Measurements from ENCODE around the gene ZMIZ2. TPM values are rescaled to one million over a fixed set of nuclear protein-coding genes. Genes with fewer than 3 reads are reported as not detected.
A peak's percentile ranks its signal among the peaks of the same experiment; 100 is the strongest.

ZMIZ2 gene
- total and polyA plus RNA-seq, 2 donors (not counting 1 experiment from before 2014, with no cell fraction given), result 254 to 442 TPM

DNA sequence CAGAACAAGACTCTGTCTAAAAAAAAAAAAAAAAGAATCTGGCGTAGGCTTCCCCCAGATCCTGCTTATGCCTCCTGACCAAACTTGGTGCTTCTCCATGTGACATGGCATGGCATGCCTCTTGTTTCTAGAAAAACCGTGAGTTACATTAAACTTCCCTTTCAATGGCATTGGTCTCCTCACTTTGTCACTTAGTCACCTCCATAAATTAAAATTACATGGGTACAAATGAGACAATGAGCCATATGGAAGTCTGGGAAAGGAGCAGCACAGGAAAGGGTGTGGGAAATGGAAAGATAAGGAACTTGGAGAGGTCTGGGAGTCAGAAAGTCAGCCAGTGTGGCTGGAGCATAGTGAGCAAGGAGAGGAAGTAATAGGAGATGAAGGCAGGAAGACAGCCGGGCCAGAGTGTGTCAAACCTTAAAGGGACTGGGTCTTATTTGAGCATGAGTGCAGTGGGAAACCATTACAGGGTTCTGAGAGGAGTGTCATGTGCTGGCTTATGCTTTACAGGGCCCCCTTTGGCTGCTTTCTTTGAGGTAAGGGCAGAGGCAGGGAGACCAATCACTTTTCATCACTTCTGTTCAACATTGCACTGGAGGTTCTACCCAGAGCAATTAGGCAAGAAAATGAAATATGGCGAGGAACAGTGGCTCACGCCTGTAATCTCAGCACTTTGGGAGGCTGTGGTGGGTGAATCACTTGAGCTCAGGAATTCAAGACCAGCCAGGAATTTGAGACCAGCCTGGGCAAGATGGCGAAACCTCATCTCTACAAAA, 21.3 kb upstream of the ZMIZ2 start:
- no peaks in the 10 kb centered on the region for H3K27me3 ChIP-seq (replicated peaks in 1 of 4; ENCODE audit: control extremely low read depth in 1 of 4, control insufficient read depth in 3 of 4, insufficient read depth in 4 of 4, low read length in 3 of 4)
- WGBS (ENCODE audit: insufficient coverage), result 57% methylated on average over 3 of the region's 6 CpGs
- H3K4me2 ChIP-seq (replicated peaks; ENCODE audit: low read depth, low read length, poor library complexity, severe bottlenecking), result no peak overlapping the region
- H3K4me1 ChIP-seq (ENCODE audit: control insufficient read depth in 2 of 2, insufficient read depth in 2 of 2, low read length in 2 of 2), result no peaks in the 10 kb centered on the region
- H3K4me3 ChIP-seq (ENCODE audit: control extremely low read depth in 1 of 5, extremely low read depth in 1 of 5, insufficient read depth in 1 of 5, low read depth in 2 of 5, low read length in 4 of 5), result no peak overlapping the region
- H3K36me3 ChIP-seq (replicated peaks in 1 of 2; ENCODE audit: control extremely low read depth in 1 of 2, control insufficient read depth in 1 of 2, extremely low read depth in 1 of 2, insufficient read depth in 2 of 2, low read length in 1 of 2), result no peaks in the 10 kb centered on the region
- ChIA-PET POLR2A (no interaction called here), CTCF (no interaction called here)
- H4K20me1 ChIP-seq (ENCODE audit: control insufficient read depth, insufficient read depth, low read length, poor library complexity, severe bottlenecking), result no peaks in the 10 kb centered on the region
- no peak for ATAC-seq (ENCODE audit: low read depth)
- H3K27me3 Mint-ChIP-seq, result peaks cover 6% of the 10 kb centered on the region
- peak overlapping the region; percentile 10 for H2AFZ ChIP-seq (ENCODE audit: insufficient read depth, low read depth, low read length, poor library complexity, severe bottlenecking)
- no peak overlapping the region for H3K9ac ChIP-seq (ENCODE audit: low read length)
- H3K27ac Mint-ChIP-seq, result no peak overlapping the region
- no peaks in the 10 kb centered on the region for H3K9me3 Mint-ChIP-seq (ENCODE audit: insufficient read depth)
- TF ChIP-seq, protein P1, sequence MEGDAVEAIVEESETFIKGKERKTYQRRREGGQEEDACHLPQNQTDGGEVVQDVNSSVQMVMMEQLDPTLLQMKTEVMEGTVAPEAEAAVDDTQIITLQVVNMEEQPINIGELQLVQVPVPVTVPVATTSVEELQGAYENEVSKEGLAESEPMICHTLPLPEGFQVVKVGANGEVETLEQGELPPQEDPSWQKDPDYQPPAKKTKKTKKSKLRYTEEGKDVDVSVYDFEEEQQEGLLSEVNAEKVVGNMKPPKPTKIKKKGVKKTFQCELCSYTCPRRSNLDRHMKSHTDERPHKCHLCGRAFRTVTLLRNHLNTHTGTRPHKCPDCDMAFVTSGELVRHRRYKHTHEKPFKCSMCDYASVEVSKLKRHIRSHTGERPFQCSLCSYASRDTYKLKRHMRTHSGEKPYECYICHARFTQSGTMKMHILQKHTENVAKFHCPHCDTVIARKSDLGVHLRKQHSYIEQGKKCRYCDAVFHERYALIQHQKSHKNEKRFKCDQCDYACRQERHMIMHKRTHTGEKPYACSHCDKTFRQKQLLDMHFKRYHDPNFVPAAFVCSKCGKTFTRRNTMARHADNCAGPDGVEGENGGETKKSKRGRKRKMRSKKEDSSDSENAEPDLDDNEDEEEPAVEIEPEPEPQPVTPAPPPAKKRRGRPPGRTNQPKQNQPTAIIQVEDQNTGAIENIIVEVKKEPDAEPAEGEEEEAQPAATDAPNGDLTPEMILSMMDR (IDR thresholded peaks at IDR 0.05), result no peak
- TF ChIP-seq EZH2 (IDR thresholded peaks at IDR 0.05; ENCODE audit: borderline replicate concordance, insufficient read depth, low read depth, low read length, poor library complexity, severe bottlenecking), result no peak
- H3K4me3 Mint-ChIP-seq, result no peak overlapping the region
- DNase-seq, result no peak
- no peaks in the 10 kb centered on the region for H3K9me3 ChIP-seq (ENCODE audit: control extremely low read depth in 1 of 3, control insufficient read depth in 2 of 3, insufficient read depth in 1 of 3, low read length in 2 of 3)
- no peaks in the 10 kb centered on the region for H3K4me1 Mint-ChIP-seq
- no peak overlapping the region for H3K27ac ChIP-seq (ENCODE audit: low read length in 2 of 2)
- no peaks in the 10 kb centered on the region for H3K79me2 ChIP-seq (ENCODE audit: control insufficient read depth, insufficient read depth, low read length)
- intact Hi-C loops (cut with micrococcal nuclease), result no loop called here

DNA sequence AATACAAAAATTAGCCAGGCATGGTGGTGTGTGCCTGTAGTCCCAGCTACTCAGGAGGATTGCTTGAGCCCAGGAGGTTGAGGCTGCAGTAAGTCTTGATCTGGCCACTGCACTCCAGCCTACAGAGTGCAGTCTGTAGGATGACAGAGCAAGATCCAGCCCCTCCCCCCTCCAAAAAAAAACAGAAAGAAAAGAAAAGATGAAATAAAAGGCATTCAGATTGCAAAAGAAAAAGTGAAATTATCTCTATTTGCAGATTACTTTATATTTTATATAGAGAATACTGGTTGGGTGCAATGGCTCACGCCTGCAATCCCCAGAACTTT, 20.7 kb upstream of the ZMIZ2 start:
- Histone ChIP-seq H2AFZ (ENCODE audit: insufficient read depth, low read depth, low read length, poor library complexity, severe bottlenecking) (no peak overlapping the region), H3K27ac (ENCODE audit: low read length in 2 of 2) (no peak overlapping the region)
- no peak overlapping the region for H3K4me3 Mint-ChIP-seq

More for the DNA sequence above, 20.7 kb upstream of the ZMIZ2 start:
- Mint-ChIP-seq H3K27me3 (peaks cover 6% of the 10 kb centered on the region), H3K4me1 (no peaks in the 10 kb centered on the region), H3K9me3 (ENCODE audit: insufficient read depth) (no peaks in the 10 kb centered on the region), H3K27ac (no peak overlapping the region)
- Histone ChIP-seq H3K9me3 (ENCODE audit: control extremely low read depth in 1 of 3, control insufficient read depth in 2 of 3, insufficient read depth in 1 of 3, low read length in 2 of 3) (no peaks in the 10 kb centered on the region), H3K4me3 (ENCODE audit: control extremely low read depth in 1 of 5, extremely low read depth in 1 of 5, insufficient read depth in 1 of 5, low read depth in 2 of 5, low read length in 4 of 5) (no peak overlapping the region), H3K9ac (ENCODE audit: low read length) (no peak overlapping the region), H3K36me3 (replicated peaks in 1 of 2; ENCODE audit: control extremely low read depth in 1 of 2, control insufficient read depth in 1 of 2, extremely low read depth in 1 of 2, insufficient read depth in 2 of 2, low read length in 1 of 2) (no peaks in the 10 kb centered on the region), H4K20me1 (ENCODE audit: control insufficient read depth, insufficient read depth, low read length, poor library complexity, severe bottlenecking) (no peaks in the 10 kb centered on the region), H3K4me2 (replicated peaks; ENCODE audit: low read depth, low read length, poor library complexity, severe bottlenecking) (no peak overlapping the region), H3K27me3 (replicated peaks in 1 of 4; ENCODE audit: control extremely low read depth in 1 of 4, control insufficient read depth in 3 of 4, insufficient read depth in 4 of 4, low read length in 3 of 4) (no peaks in the 10 kb centered on the region), H3K4me1 (ENCODE audit: control insufficient read depth in 2 of 2, insufficient read depth in 2 of 2, low read length in 2 of 2) (no peaks in the 10 kb centered on the region), H3K79me2 (ENCODE audit: control insufficient read depth, insufficient read depth, low read length) (no peaks in the 10 kb centered on the region)
- ChIA-PET CTCF (no interaction called here), POLR2A (no interaction called here)
- WGBS (ENCODE audit: insufficient coverage), result no CpG with 5 or more reads among the region's 1 CpG
- intact Hi-C loops (cut with micrococcal nuclease), result no loop called here
- DNase-seq, result no peak
- no peak for ATAC-seq (ENCODE audit: low read depth)
- TF ChIP-seq EZH2 (IDR thresholded peaks at IDR 0.05; ENCODE audit: borderline replicate concordance, insufficient read depth, low read depth, low read length, poor library complexity, severe bottlenecking), result no peak
- TF ChIP-seq, protein P1 (IDR thresholded peaks at IDR 0.05), result no peak
